NT2/D1 (cell line): ENCODE measurements around the gene GSTO1.

Experiments used
- YY1 ChIP-seq: IDR thresholded peaks from 2 replicates; pipeline ENCODE4 v1.6.1; 2011; ENCODE audit not compliant: insufficient read length, insufficient read depth
- ZNF274 ChIP-seq: IDR thresholded peaks from 2 replicates; pipeline ENCODE4 v1.6.1; 2011; ENCODE audit warnings: mild to moderate bottlenecking, low read depth, low read length

DNA sequence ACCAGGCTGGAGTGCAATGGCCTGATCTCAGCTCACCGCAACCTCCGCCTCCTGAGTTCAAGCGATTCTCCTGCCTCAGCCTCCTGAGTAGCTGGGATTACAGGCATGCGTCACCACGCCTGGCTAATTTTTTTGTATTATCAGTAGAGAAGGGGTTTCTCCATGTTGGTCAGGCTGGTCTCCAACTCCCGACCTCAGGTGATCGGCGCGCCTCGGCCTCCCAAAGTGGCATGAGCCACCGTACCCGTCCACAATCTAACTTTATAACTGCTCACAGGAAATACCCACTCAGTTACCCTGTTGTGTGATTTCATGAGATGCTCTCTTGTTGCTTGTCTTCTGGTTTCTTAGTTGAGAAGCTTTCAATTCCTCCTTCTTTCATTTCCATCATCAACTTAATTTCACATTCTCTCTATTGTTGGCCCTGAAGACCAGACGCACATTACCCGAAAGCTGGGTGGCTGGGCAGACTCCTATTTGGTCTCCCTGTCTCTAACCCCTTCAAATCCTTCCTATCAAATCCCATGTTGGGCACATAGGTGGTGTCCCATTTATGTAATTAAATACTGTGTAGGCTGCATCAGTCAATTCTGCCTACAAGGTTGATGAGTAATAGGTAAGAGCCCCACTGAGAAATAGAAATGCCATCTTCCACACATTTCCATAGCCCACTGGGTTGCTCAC lies 13.2 kb downstream of the GSTO1 start:
- TF ChIP-seq ZNF274 (no peak), YY1 (no peak)
